ENCODE measurements around the gene PCNX4.

- no peak for TF ChIP-seq TAF1 (IDR thresholded peaks at IDR 0.05; ENCODE audit: borderline replicate concordance, insufficient read depth, low read length)
- TF ChIP-seq POLR2AphosphoS5 (IDR thresholded peaks at IDR 0.05; ENCODE audit: low read depth, low read length) = no peak
Observed at GRCh38 chr14:60058087-60058486, 33.6 kb upstream of the PCNX4 start.

Data from PFSK-1 (cell line).